Activated CD4-positive, alpha-beta T cell treated with anti-CD3 and anti-CD28 coated beads for 36 hours (primary cell): ENCODE measurements around the gene METTL25B. TPM values are rescaled to one million over a fixed set of nuclear protein-coding genes. Genes with fewer than 3 reads are reported as not detected.

Source experiments
- ATAC-seq: fragments of 200-7000 bp; cut with Tn5 transposase; one replicate; pipeline ENCODE4 v1.10.0; 2021; ENCODE audit warnings: mild to moderate bottlenecking, moderate library complexity
- CTCF ChIA-PET: fragments of 350-600 bp; sonication (Branson Sonifier 250); formaldehyde crosslinking; loops from one replicate; lab custom pipeline; 2021; ENCODE audit warnings: antibody characterized with exemption; lab: Charles Lee
- POLR2A ChIA-PET: fragments of 350-600 bp; sonication (Branson Sonifier 250); formaldehyde crosslinking; loops from one replicate; lab custom pipeline; 2021; ENCODE audit warnings: antibody characterized with exemption, inconsistent platforms; lab: Charles Lee
- DNase-seq: peaks from one replicate; pipeline ENCODE4 v3.0.0-alpha.2; 2020
- H3K27ac Mint-ChIP-seq: one replicate; pipeline ENCODE4 v1.8.0; 2021; ENCODE audit warnings: mixed read lengths
- H3K27me3 Mint-ChIP-seq: one replicate; pipeline ENCODE4 v1.8.0; 2021; ENCODE audit warnings: mixed read lengths
- H3K36me3 Mint-ChIP-seq: one replicate; pipeline ENCODE4 v1.8.0; 2021; ENCODE audit warnings: low read depth, mixed read lengths
- H3K4me1 Mint-ChIP-seq: one replicate; pipeline ENCODE4 v1.8.0; 2021; ENCODE audit warnings: mixed read lengths
- H3K4me3 Mint-ChIP-seq: one replicate; pipeline ENCODE4 v1.8.0; 2021; ENCODE audit warnings: mild to moderate bottlenecking, moderate library complexity, mixed read lengths
- H3K9me3 Mint-ChIP-seq: one replicate; pipeline ENCODE4 v1.8.0; 2021; ENCODE audit warnings: low read depth, mixed read lengths
- intact Hi-C, 2 experiments: fragments of 100-400 bp; cut with DNase I in 1 of 2; cut with micrococcal nuclease in 1 of 2; formaldehyde crosslinking; loops; one replicate each; pipeline versions ENCODE4 v1.14.2 to v1.15.1; 2022 to 2024; cut with DNase I, micrococcal nuclease
- total RNA-seq, 2 experiments: library from RNA; stranded (reverse); gene quantifications; one replicate each; pipeline ENCODE4 v1.2.3, GENCODE V29; 2021

METTL25B gene
- total RNA-seq, 2 experiments from 2014 or later, result 31.0 to 40.5 TPM

GRCh38 chr1:156703336-156703735 lies 24.9 kb upstream of the METTL25B start:
- no peak for DNase-seq
- Mint-ChIP-seq H3K36me3 (no peaks in the 10 kb centered on the region), H3K4me3 (no peak overlapping the region), H3K4me1 (peaks cover 24% of the 10 kb centered on the region), H3K9me3 (no peaks in the 10 kb centered on the region), H3K27me3 (peaks cover 29% of the 10 kb centered on the region), H3K27ac (no peak overlapping the region)
- ATAC-seq, result no peak
- ChIA-PET POLR2A (no interaction called here), CTCF (interaction anchor here (1.3 to 11.2 kb wide), 3 partner anchors 14 to 44 kb away, joined by 3 to 186 read pairs (median 110); partner anchors contain the start of genes ISG20L2 and METTL25B)
- intact Hi-C loops, result no loop called here

GRCh38 chr1:156703741-156704140 lies 24.5 kb upstream of the METTL25B start:
- Mint-ChIP-seq H3K36me3 (no peaks in the 10 kb centered on the region), H3K4me1 (peaks cover 24% of the 10 kb centered on the region), H3K9me3 (no peaks in the 10 kb centered on the region), H3K27me3 (peaks cover 29% of the 10 kb centered on the region), H3K4me3 (no peak overlapping the region), H3K27ac (no peak overlapping the region)
- ATAC-seq (no peak), DNase-seq (no peak)
- POLR2A ChIA-PET, result no interaction called here
- intact Hi-C loops, result no loop called here
- CTCF ChIA-PET, result interaction anchor here (1.3 to 11.2 kb wide), 3 partner anchors 14 to 45 kb away, joined by 3 to 186 read pairs (median 110); partner anchors contain the start of genes ISG20L2 and METTL25B

- Mint-ChIP-seq H3K4me3 (no peak overlapping the region), H3K4me1 (peaks cover 24% of the 10 kb centered on the region), H3K27ac (no peak overlapping the region), H3K36me3 (no peaks in the 10 kb centered on the region), H3K9me3 (no peaks in the 10 kb centered on the region), H3K27me3 (peaks cover 25% of the 10 kb centered on the region)
- POLR2A ChIA-PET, result no interaction called here
- ATAC-seq (no peak), DNase-seq (no peak)
- CTCF ChIA-PET, result interaction anchor here (0.6 to 11.2 kb wide), 7 partner anchors 15 to 127 kb away, joined by 3 to 186 read pairs (median 8); partner anchors contain the start of genes ISG20L2 and METTL25B
- intact Hi-C loops, result no loop called here
Measured at GRCh38 chr1:156704166-156704711, 24.0 kb upstream of the METTL25B start.

GRCh38 chr1:156704930-156705320 lies 23.3 kb upstream of the METTL25B start:
- DNase-seq (peak; percentile 81), ATAC-seq (peak; percentile 48)
- no peak overlapping the region for H3K27ac Mint-ChIP-seq
- no peaks in the 10 kb centered on the region for H3K9me3 Mint-ChIP-seq
- H3K4me1 Mint-ChIP-seq, result peaks cover 24% of the 10 kb centered on the region
- H3K36me3 Mint-ChIP-seq, result no peaks in the 10 kb centered on the region
- CTCF ChIA-PET, result interaction anchor here (0.6 to 11.2 kb wide), 19 partner anchors 9 to 223 kb away, joined by 3 to 186 read pairs (median 8); partner anchors contain the start of genes HAPLN2, HDGF, ISG20L2 and METTL25B
- H3K27me3 Mint-ChIP-seq, result peaks cover 22% of the 10 kb centered on the region
- H3K4me3 Mint-ChIP-seq, result peak overlapping the region; percentile 71
- intact Hi-C loops, result loop anchor here (1.0 to 5.0 kb wide), 4 partner anchors 16 to 78 kb away; no protein-coding TSS in a partner anchor
- POLR2A ChIA-PET, result no interaction called here

GRCh38 chr1:156705321-156705917 lies 22.9 kb upstream of the METTL25B start, which contains the start of gene CRABP2:
TSS of gene CRABP2 (minus strand) at chr1:156705583. CDS start at chr1:156705446, 137 bp downstream.
- peak within 1 kb of the TSS; percentile 58 for H3K27ac Mint-ChIP-seq
- peak within 1 kb of the TSS; percentile 71 for H3K4me3 Mint-ChIP-seq
- no peaks in the 10 kb centered on the region for H3K36me3 Mint-ChIP-seq
- intact Hi-C loops, result loop anchor here (1.0 to 5.0 kb wide), 4 partner anchors 16 to 78 kb away; no protein-coding TSS in a partner anchor
- H3K27me3 Mint-ChIP-seq, result peaks cover 22% of the 10 kb centered on the region
- ATAC-seq (peak; percentile 40), DNase-seq (peak; percentile 47)
- ChIA-PET POLR2A (interaction anchor here (0.6 to 0.8 kb wide), 2 partner anchors 15 to 100 kb away, joined by 3 to 4 read pairs; no protein-coding TSS in a partner anchor), CTCF (interaction anchor here (0.6 to 11.2 kb wide), 22 partner anchors 8 to 223 kb away, joined by 3 to 186 read pairs (median 8); partner anchors contain the start of genes HAPLN2, HDGF, ISG20L2 and METTL25B)
- H3K4me1 Mint-ChIP-seq, result peaks cover 24% of the 10 kb centered on the region
- no peaks in the 10 kb centered on the region for H3K9me3 Mint-ChIP-seq

GRCh38 chr1:156705918-156706656 lies 22.2 kb upstream of the METTL25B start:
- ChIA-PET CTCF (interaction anchor here (0.6 to 11.2 kb wide), 30 partner anchors 8 to 260 kb away, joined by 3 to 186 read pairs (median 6); partner anchors contain the start of genes HAPLN2, HDGF, ISG20L2 and METTL25B), POLR2A (interaction anchor here (0.6 to 1.0 kb wide), 5 partner anchors 10 to 99 kb away, joined by 3 to 4 read pairs (median 3); partner anchors contain the start of genes ISG20L2 and METTL25B)
- Mint-ChIP-seq H3K9me3 (no peaks in the 10 kb centered on the region), H3K27me3 (peaks cover 20% of the 10 kb centered on the region), H3K4me3 (peak overlapping the region; percentile 71), H3K36me3 (no peaks in the 10 kb centered on the region), H3K27ac (peak overlapping the region; percentile 58), H3K4me1 (peaks cover 24% of the 10 kb centered on the region)
- intact Hi-C loops, result loop anchor here (1.0 to 5.0 kb wide), 8 partner anchors 17 to 81 kb away; partner anchors contain the start of genes ISG20L2 (in 1 of the 2) and METTL25B (in 1 of the 2)
- DNase-seq, result peak; percentile 88
- ATAC-seq, result peak; percentile 80

- CTCF ChIA-PET, result interaction anchor here (0.6 to 11.2 kb wide), 21 partner anchors 9 to 261 kb away, joined by 3 to 186 read pairs (median 8); partner anchors contain the start of genes HAPLN2, ISG20L2, METTL25B and NTRK1
- no peaks in the 10 kb centered on the region for H3K36me3 Mint-ChIP-seq
Measured at GRCh38 chr1:156706657-156707416, 21.4 kb upstream of the METTL25B start.

GRCh38 chr1:156707417-156708217 lies 20.7 kb upstream of the METTL25B start:
- intact Hi-C loops, result loop anchor here in 1 of 2 experiments (2.0 to 5.0 kb wide), 2 partner anchors 17 to 80 kb away; no protein-coding TSS in a partner anchor
- H3K4me3 Mint-ChIP-seq, result no peak overlapping the region
- H3K4me1 Mint-ChIP-seq, result peaks cover 24% of the 10 kb centered on the region
- DNase-seq (no peak), ATAC-seq (no peak)
- H3K36me3 Mint-ChIP-seq, result no peaks in the 10 kb centered on the region
- H3K27ac Mint-ChIP-seq, result no peak overlapping the region
- CTCF ChIA-PET, result interaction anchor here (1.0 to 11.2 kb wide), 14 partner anchors 8 to 167 kb away, joined by 3 to 186 read pairs (median 8); partner anchors contain the start of genes HAPLN2, ISG20L2 and METTL25B
- H3K9me3 Mint-ChIP-seq, result no peaks in the 10 kb centered on the region
- H3K27me3 Mint-ChIP-seq, result peaks cover 18% of the 10 kb centered on the region
- POLR2A ChIA-PET, result interaction anchor here (0.6 kb wide), 1 partner anchor 21 kb away, joined by 5 read pairs; the partner anchor contains the start of gene ISG20L2

More at GRCh38 chr1:156706657-156707416, 21.4 kb upstream of the METTL25B start:
- H3K4me3 Mint-ChIP-seq, result peak overlapping the region; percentile 71
- H3K27me3 Mint-ChIP-seq, result peaks cover 20% of the 10 kb centered on the region
- H3K4me1 Mint-ChIP-seq, result peaks cover 24% of the 10 kb centered on the region
- H3K9me3 Mint-ChIP-seq, result no peaks in the 10 kb centered on the region
- intact Hi-C loops, result loop anchor here (1.0 to 5.0 kb wide), 6 partner anchors 18 to 82 kb away; partner anchors contain the start of genes ISG20L2 (in 1 of the 2) and METTL25B (in 1 of the 2)
- ATAC-seq, result no peak
- H3K27ac Mint-ChIP-seq, result no peak overlapping the region
- DNase-seq, result peak; percentile 41
- POLR2A ChIA-PET, result interaction anchor here (0.6 to 1.0 kb wide), 4 partner anchors 9 to 45 kb away, joined by 3 to 5 read pairs (median 4); partner anchors contain the start of genes ISG20L2 and METTL25B

- ATAC-seq, result no peak
- POLR2A ChIA-PET, result no interaction called here
- Mint-ChIP-seq H3K4me1 (peaks cover 24% of the 10 kb centered on the region), H3K9me3 (no peaks in the 10 kb centered on the region), H3K27me3 (peaks cover 15% of the 10 kb centered on the region), H3K4me3 (no peak overlapping the region), H3K27ac (no peak overlapping the region), H3K36me3 (no peaks in the 10 kb centered on the region)
- intact Hi-C loops, result loop anchor here in 1 of 2 experiments (5.0 kb wide), 1 partner anchor 81 kb away; no protein-coding TSS in a partner anchor
- CTCF ChIA-PET, result interaction anchor here (0.6 to 11.2 kb wide), 5 partner anchors 12 to 84 kb away, joined by 3 to 110 read pairs (median 16); partner anchors contain the start of genes ISG20L2 and METTL25B
- DNase-seq, result no peak
Measured at GRCh38 chr1:156708218-156708661, 20.0 kb upstream of the METTL25B start.
